NCI-H1417 treated with DMSO at 0.1 percent for 48 hours (cell line): ENCODE results near the gene UBAP2.
A peak's percentile ranks its signal among the peaks of the same experiment; 100 is the strongest.

Source experiments
- DNase-seq: peaks from one replicate; lab custom pipeline; 2025; lab: John Stamatoyannopoulos, UW

Gene UBAP2, protein sequence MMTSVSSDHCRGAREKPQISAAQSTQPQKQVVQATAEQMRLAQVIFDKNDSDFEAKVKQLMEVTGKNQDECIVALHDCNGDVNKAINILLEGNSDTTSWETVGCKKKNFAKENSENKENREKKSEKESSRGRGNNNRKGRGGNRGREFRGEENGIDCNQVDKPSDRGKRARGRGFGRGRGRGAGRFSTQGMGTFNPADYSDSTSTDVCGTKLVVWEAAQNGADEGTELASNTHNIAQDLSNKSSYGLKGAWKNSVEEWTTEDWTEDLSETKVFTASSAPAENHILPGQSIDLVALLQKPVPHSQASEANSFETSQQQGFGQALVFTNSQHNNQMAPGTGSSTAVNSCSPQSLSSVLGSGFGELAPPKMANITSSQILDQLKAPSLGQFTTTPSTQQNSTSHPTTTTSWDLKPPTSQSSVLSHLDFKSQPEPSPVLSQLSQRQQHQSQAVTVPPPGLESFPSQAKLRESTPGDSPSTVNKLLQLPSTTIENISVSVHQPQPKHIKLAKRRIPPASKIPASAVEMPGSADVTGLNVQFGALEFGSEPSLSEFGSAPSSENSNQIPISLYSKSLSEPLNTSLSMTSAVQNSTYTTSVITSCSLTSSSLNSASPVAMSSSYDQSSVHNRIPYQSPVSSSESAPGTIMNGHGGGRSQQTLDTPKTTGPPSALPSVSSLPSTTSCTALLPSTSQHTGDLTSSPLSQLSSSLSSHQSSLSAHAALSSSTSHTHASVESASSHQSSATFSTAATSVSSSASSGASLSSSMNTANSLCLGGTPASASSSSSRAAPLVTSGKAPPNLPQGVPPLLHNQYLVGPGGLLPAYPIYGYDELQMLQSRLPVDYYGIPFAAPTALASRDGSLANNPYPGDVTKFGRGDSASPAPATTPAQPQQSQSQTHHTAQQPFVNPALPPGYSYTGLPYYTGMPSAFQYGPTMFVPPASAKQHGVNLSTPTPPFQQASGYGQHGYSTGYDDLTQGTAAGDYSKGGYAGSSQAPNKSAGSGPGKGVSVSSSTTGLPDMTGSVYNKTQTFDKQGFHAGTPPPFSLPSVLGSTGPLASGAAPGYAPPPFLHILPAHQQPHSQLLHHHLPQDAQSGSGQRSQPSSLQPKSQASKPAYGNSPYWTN

DNA sequence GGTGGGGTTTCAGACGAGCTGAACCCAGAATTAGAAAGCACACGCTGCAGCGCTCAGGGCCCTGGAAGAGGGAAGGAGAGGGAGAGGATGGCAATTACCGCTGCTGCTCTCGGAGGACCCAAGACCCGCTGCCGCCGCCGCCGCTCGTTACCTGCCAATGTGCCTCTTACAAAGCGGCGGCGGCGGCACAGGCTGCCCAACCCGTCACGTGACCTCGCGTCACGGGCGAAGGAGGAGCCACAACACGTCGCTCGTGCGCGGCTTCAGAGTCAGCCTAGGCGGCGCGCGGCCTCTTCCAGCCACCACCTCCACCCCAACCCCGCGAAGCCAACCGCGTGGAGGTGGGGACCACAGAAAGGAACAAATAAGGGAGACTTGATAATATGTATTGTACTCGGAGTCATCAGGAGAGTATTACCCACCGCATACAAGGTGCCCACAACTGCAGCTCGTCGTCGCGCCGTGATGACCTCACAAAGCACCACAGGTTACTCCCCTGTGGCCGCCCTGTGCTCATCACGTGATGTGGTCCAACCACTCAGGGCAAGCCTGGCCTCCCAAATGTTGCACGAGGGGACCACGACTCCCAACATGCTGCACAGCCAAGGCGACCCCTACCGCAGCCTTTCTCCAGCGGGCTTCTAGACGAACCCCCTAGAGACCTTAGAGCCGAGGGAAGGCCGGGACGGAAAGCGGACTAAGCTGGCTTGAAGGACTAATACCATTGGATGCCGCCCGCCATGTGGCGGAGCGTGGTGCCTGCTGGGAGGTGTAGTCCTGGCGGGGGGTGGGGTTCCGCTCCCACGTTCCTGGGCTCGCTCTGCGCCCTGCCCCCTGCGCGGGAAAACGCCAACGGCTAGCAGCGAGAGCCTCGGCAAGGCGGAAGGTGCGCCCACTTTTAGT is at the start of gene UBAP2:
Gene UBAP2 (minus strand): TSS at position 161 of the 903 bp plus-strand sequence. CDS start 31,739 bp downstream, outside the sequence.
- DNase-seq = peak; percentile 87

DNA sequence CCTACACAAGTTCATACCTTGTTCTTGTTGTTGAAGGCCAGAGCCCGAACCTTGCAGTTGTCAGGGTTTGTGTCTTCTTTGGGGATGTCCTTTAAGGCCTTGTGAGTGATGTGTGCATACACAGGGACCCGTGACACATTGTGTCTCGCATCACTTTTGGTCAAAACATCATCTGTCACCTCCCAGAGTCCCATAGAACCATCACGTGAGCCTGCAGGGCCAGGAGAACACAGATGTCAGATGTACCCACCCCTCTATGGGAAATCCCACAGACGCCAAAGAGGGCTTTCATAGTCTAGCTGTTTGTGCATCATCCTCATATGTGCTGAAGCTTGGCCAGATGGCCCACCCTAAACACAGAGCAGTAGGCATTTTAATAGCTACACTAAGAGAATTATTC is 49.6 kb upstream of the UBAP2 start:
- no peak for DNase-seq

DNA sequence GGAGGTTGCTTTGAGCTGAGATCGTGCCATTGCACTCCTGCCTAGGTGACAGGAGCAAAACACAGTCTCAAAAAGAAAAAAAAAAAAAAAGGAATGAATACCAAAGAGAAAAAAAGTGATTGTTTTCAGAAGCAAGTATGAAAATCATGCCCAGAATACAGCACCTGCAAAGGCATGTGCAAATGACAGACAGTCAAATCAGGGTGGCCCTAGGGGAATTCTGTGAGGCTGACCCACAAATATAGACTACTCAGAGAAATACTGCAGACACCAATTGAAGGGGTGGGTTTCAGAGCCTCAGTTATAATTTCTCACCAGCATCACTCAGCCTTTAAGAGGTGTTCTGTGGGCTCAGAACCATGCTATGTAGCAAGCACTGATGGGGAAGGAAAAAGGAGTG is 49.2 kb upstream of the UBAP2 start:
- no peak for DNase-seq

DNA sequence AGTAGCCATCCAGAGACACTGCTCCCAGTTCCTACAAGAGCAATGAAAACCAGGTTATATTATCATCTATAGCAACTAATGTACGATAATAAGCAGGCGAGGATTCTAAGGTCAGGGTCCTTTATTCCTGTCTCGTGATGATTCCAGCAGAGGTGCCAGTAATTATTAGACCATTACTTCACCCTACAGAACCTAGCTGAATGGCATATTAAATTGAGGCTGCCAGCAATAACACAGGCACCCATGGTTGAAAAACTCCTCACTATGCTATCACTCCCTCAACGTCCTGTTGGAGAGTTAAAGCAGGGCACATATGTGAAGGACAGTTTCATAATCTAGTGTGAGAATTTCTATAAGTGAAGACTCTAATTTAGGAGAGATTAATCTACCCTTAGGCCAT is 48.1 kb upstream of the UBAP2 start:
- DNase-seq = no peak

DNA sequence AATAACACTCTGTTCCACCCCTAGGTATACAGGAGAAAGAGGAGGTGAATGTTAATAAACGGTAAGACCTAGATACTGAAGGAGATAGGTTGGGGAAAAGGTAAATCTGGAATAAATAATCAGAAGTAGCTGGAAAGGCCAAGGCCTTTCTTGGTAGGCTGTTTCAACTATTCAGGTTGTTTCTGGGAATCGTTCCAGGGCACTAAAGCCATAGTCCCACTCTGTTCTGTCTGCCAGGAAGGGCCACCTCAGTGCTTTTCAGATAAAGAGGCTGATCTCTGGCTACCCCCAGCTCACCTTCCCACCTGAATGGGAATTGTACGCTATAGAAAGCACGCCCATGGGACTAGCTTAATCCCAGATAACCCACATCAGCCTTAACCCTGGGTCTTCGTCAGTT is 44.9 kb upstream of the UBAP2 start:
- no peak for DNase-seq

DNA sequence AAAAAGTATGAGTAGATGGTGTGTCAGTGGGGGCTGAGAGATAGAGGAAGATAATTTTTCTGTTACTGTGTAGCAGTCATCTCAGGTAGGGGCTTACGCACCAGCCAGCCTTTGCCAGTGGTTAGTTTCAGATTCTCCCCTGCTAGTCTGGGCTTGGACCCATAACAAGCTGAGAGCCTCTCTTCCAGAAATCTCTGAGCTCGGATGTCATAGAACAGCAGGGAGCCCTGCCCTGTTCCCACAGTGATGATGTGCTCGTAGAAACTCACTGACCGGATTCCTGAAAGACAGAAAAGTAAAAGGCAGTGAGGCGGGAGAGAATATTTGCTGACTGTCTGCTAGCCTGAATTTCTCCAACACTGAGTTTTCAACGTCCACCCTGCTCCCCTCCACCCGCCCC is 40.6 kb upstream of the UBAP2 start:
- no peak for DNase-seq

DNA sequence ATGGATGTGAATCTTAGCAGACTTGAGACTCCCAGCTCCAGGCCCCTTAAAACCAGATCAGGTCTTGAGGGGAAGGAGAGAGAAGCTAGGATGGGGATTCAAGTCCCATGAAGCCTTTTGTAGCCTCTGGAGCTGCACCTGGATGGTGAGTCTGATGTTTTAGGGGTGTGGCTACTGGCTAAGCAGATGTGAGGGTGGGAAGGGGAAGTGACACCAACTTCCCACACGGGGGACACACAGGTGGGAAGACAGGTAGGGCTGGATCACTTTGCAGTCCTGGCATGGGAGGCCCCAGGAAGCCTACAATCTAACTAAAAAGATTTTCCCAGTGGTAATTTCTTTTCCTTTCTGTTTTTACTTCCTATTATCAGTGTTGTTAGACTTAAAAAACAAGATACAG is 38.7 kb upstream of the UBAP2 start:
- DNase-seq = no peak

DNA sequence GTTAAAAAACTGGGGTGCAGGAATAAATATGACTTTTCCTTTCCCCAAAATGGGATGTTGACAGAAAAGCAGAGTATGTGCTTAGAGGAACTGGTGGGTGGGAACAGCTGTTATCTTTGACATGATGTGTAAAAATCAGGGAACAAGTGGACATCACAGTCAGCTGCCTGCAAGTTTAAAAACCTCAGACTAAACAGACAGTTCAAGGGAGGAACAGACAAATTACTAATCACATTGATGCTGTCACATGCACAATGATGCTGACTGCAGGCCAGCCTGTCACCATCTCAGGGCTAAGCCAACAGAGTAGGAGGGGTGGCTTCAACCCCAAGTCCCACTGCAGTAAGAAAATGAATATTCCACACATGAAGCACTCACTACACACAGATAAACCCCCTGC is 38.2 kb upstream of the UBAP2 start:
- DNase-seq = no peak

DNA sequence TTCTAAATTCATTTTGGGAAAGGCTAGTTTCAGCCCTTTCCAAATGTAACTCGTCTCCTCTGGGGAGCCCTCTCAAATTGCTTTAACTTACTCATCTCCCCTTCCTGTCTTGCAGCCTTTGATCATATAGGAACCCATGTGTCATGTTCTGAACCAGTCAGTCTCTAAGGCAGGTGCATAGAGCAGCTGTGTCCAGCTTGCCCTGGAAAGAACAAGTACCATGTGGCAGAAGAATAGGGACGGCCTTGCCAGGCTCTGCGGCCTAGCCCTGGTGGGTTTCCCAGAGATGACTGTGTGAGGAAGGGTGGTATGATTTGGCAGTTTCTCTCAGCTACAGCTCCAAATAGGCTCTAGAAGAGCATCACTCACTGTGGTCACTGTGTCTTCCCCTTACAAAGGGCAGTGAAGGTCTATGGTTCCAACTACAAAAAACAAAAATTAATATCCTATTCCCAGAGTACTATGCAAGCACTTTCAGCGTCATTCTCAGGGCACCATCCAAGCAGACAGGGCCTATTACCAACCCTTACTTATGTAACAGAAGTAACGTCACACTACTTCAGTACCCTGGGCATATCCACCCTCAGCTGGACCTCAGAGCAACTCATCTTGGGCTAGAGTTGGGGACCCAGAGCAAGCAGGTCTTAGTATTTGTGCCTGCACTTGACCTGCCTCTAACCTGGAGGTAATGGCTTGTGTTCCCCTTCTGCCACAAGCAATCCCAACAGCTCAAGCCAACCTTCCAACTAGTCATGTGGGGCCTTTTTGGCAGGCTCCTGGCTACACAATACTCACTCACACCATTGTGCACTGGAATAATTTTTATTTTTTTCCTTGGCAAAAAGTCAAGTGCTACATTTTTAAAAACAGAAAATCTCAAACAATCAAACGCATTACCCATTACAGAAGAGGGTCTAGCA is 37.2 kb upstream of the UBAP2 start:
- DNase-seq = no peak

DNA sequence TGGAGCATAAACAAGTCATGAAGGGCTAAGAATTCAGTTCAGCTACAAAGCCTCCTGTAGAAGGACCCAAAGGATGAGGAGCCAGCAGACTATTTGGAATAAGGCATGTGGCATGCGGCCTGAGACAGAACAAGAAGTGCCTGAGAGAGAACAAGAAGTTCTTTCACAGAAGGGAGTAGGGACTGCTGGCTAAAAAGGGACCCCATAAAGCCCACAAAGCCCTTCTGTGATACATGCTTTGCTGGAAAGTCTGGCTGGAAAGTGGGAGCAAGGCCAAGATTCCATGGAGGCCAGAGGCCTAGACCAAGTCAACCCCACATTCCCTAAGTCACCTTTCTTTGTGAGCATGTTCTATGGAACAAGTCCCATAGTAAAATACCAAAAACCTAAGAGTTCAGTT is 35.9 kb upstream of the UBAP2 start:
- DNase-seq = no peak

DNA sequence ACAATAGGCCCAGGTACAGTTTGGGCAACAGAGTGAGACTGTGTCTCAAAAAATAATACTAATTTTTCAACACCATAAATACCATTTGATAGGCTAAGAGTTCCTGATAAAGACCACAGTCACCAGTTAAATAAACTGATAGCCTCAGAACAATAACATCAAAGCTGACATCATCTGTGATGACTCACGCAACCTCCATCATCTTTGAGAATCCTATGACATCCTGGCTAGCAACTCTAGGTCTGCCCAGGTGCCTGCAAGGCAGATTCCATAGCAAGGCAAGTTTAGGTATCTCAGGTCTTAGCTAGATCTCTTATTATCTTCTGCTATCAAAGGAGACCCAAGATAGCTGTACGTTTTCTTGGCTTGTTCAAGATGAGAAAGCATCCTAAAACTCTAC is 30.5 kb upstream of the UBAP2 start:
- no peak for DNase-seq

DNA sequence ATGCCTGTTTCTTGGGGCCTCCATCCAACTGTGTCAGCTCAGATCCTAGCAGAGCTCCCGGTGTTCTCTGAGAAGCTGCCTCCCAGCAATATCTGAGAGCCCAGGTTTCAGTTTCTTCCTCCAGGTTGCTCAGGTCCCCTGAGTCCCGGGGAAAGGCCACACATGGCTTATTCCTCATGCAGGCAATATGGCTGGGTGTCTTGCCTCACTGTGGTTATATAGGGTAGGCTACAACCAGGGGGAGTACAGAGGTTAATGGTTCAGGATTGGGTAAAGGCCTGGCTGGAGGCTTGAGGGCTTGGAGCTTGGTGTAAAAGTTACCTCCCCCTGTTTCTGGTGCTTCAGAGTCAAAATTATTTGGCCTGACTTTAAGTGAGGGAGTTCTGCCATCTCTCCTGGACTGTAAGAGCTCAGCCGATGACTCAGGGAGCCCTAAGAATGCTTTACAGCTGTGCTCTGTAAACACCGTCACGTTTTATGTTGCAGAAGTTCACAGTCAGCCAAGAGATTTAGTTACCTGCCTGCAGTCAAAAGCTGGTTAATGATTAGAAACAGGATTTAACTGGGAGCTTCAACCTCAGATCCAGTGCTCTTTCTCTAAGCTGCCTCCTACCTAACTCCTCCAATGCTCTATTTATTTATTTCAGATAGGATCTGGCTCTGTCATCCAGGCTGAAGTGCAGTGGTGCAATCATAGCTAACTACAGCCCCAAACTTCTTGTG is 24.3 kb upstream of the UBAP2 start:
- DNase-seq = no peak

DNA sequence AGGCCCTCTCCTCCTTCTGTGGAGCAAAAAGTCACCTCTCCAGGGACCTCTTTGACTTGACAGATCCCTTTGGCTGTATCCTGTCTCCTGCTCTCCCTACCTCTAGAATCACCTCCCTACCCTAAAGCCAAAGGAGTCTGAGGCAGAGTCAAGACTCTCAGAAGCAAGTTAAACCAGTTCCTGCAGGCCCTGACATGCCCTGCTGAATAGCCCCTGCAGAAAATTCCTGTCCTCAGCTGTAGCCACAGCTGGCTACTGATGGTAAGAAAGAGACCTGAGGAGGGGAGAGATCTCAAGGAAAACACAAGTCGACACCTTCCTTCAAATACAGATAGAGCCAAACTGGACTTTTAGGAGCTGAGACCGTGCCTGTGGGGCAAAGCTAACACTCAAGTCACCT is 23.7 kb upstream of the UBAP2 start:
- DNase-seq = no peak

DNA sequence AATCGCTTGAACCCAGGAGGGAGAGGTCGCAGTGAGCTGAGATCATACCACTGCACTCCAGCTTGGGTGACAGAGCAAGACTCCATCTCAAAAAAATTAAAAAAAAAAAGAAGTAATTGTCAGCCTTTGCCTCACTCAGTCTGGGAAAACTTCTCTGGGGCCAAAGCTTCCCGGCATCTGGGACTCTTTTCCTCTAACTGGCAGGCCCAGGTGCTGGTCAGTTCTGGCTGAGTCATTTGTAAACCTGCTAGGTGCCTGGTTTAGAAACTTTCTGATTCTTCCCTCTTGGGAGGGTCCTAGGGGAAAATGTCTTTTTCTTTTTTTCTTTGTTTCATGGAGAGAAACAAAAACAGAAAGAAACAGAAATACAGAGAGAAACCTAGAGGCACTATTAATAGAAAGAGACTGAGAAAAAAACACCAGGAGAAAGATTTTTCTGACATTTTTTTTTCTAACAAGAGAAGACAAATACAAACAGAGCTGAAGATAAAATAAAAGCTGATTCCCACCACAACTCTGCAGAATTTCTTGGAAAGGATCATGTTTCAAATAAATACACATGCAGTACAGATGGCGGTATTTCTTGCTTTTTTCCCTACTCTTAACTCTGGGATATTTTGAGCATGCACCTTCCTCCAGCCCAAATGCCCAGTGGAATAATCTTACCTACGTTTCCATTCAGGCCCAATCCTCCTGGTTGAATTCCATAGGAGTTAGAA is 22.1 kb upstream of the UBAP2 start:
- no peak for DNase-seq

DNA sequence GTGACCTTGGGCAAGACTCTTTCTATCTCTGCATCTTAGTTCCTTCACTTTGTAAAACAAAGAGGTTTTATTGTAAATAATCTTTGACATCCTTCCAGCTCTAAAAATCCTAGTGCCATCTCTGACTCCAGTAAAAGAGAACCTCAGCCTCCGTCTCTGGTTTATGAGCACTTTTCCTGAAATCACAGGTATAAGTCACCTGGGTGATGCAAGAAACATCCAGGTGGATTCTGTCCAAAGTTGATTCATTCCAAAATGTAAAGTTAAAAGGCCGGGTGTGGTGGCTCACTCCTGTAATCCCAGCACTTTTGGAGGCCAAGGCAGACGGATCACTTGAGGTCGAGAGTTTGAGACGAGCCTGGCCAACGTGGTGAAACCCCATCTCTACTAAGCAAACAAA is 21.1 kb upstream of the UBAP2 start:
- no peak for DNase-seq

DNA sequence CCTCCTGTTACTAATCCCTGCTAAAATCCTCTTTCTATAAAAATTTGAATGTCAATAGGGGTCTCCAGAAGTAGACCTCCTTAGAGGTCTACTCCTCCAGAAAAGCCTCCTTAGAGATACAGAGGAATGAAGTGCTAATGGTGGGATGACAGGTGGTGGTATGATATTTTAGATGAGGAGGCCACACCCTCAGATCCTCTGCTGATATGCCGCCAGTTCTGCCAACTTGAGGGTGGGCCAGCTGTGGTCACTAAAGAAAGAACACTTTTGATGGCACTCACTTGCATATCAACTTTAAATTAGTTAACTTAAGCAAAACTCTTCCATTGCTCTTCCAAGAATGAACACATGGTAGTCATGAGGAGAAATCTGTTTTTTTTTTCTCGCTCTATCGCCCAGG is 16.9 kb upstream of the UBAP2 start:
- no peak for DNase-seq

DNA sequence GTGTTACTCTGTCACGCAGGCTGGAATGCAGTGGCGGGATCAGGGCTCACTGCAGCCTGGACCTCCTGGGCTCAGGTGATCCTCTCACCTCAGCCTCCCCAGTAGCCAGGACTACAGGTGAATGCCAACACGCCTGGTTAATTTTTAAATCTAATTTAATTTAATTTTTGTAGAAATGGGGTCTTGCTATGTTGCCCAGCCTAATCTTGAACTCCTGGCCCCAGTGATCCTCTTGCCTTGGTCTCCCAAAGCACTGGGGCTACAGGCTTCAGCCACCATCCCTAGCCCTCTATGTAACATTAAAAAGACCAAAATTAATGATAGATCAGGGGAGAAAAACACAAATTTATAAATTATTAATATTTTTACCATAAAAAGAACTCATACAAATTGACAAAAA is 11.3 kb upstream of the UBAP2 start:
- no peak for DNase-seq

DNA sequence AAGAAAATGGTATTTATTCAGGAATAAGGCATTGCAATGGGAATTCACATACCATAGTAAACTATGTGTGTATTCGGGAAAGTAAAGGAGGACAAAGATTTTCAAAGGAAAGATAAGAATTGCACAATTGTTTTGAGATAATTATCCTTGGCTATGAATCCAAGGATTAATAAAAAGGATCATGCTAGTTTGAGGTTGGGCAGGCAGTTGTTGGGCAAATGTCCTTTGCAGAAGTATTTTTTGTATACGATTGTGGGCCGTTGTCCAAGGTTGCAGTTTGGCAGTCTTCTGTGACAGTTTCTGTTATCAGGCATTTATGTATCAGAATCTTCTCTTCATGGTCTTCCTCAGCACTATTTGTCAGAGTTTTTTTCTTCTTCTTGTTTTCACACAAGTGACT is 10.6 kb upstream of the UBAP2 start:
- no peak for DNase-seq

DNA sequence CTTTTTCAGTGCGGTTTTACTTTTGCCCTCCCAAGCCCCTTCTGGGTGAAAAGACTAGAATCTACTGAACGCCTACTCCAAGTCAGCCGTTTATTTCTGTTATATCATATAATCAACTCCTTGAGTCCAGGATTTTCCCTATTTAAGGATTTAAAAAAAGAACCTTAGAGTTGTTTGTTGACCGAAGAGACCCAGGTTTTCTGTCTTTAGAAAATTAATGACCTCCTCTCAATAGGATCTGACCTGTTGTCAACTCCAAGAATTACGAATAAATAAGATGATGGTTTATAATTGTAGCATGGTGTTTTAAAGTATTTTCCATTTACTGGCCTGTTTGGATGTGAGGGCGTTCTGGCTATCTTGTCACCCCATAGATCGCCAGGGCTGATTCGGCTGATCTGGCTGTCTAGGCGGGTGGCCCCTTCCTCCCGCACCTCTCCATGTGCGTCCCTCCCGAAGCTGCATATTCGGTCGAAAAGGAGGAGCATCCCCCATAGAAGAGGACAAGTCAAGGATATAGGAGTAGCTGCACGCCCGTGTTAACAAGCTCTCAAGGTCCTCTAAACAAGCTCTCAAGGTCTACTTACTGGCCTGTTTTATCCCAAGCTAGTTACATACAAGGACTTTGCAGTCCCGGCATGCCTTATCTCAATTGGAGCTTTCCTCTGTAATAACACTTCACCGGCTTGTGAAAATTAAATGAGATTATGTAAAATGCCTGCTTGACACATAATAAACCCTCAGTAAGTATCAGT is 1.1 kb upstream of the UBAP2 start:
- DNase-seq = no peak
